HG03575 (cell line): Measurements from ENCODE around the gene TFEB.
A peak's percentile ranks its signal among the peaks of the same experiment; 100 is the strongest.

Experiments used
- ATAC-seq: cut with Tn5 transposase; IDR thresholded peaks from one replicate; pipeline ENCODE4 v1.9.1; 2021; ENCODE audit not compliant: unreplicated experiment, insufficient number of reproducible peaks, low FRiP score; ENCODE audit errors: extremely low read depth

TFEB gene

GRCh38 chr6:41728073-41728936 lies 7.1 kb downstream of the TFEB start:
- ATAC-seq, result no peak

DNA sequence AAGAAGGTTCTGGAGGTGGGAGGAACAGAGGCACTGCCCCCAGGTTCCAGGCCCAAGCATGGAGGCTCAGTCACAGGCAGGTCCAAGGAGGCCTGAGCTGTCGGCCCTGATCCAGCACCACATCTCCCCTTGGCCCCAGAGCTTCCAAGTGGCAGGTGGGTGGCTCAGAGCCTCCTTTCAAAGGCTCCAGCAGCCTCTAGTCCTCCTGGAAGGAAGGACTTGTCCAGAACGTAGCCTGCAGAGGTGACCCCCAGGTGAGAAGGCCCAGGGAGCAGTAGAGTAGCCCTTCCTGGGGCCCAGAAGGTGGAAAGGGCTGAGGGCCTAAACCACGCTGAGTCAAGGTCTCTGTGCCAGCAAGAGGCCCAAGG lies 7.7 kb downstream of the TFEB start:
- no peak for ATAC-seq

- no peak for ATAC-seq
Measured at GRCh38 chr6:41726876-41727275, 8.5 kb downstream of the TFEB start.

DNA sequence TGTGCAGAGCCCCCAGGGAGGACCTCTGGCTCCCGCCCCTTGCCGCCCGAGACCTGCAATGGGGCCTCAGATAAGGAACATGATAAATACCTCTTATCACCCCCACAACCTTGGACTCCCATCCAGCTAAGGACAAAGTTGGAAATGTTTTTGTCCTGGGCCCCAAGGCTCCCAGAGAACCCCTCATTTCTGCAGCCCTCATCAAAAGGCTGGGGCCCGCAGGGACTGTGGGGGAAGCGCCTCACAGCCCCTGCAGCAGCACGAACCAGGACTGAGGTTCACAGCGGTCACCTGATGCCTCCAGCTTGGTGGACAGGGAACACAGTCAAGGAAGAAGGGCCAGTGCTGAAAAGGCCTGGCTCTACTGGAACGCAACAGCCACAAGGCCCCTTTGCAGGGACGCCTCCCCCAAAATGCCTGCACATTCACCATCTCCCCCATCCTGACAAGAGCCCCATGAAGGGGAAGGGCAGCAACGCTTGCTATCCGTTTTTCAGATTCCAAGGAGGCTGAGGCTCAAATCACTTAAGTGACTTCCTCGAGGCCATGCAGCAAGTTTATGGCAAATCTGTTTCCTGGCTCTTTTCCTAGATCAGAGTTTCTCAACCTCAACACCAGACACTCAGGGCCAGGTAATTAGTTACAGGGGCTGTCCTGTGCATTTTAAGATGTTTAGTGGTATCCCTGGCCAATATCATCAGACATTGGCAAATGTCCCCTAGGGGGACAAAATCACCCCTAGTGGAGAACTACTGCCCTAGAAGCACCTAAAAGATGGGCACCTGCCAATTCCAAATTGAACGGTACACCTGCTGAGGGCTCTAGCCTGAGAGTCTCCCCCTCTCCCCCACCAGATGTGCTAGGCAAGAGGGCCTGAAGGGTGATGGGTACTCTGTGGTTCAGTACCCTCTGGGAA lies 10.6 kb downstream of the TFEB start:
- ATAC-seq, result no peak

- no peak for ATAC-seq
Measured at GRCh38 chr6:41724228-41724580, 11.2 kb downstream of the TFEB start.

- peak; percentile 38 for ATAC-seq
Measured at GRCh38 chr6:41723530-41724227, 11.7 kb downstream of the TFEB start.

- ATAC-seq, result no peak
Measured at GRCh38 chr6:41722969-41723529, 12.4 kb downstream of the TFEB start.

- ATAC-seq, result no peak
Measured at GRCh38 chr6:41721414-41721813, 14.0 kb downstream of the TFEB start.

GRCh38 chr6:41720783-41721182 lies 14.6 kb downstream of the TFEB start:
- ATAC-seq, result no peak

GRCh38 chr6:41720262-41720620 lies 15.2 kb downstream of the TFEB start:
- ATAC-seq, result no peak

- ATAC-seq, result no peak
Measured at GRCh38 chr6:41719436-41720261, 15.8 kb downstream of the TFEB start.

GRCh38 chr6:41718828-41719227 lies 16.6 kb downstream of the TFEB start:
- ATAC-seq, result no peak

- no peak for ATAC-seq
Measured at GRCh38 chr6:41717392-41717736, 18.0 kb downstream of the TFEB start.

GRCh38 chr6:41716516-41717391 lies 18.7 kb downstream of the TFEB start:
- ATAC-seq, result no peak

DNA sequence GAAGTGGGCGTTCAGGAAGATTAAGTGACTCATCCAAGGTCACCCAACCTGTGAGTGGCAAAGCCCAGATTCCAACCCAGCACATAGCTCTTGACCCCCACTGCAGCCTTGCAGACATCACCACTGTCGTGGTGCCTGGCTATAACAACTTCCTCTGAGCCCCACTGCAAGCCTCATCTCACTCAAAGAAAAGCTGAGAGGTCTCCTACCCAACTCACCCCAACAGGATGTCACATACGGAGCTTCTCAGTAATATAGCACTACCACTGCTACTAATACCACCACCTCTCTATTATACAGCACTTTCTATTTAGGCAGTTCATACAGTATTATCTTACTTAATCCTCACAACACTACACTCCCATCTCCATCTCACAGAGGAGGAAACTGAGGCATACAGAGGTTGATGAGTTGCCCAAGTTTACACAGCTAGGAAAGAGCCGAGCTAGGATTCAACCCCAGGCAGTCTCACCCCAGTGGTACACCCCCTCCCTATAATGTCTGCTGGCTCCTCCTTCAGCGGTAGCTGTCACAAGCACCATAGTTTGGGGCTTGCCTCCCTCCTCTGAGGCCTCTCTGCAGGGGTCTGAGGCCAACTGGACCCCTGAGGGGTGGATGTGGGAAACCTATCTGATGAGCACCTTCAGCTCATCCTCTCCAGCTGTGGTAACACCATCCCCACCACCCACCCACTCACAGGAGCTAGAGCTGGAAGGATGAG lies 19.5 kb downstream of the TFEB start:
- ATAC-seq, result no peak

DNA sequence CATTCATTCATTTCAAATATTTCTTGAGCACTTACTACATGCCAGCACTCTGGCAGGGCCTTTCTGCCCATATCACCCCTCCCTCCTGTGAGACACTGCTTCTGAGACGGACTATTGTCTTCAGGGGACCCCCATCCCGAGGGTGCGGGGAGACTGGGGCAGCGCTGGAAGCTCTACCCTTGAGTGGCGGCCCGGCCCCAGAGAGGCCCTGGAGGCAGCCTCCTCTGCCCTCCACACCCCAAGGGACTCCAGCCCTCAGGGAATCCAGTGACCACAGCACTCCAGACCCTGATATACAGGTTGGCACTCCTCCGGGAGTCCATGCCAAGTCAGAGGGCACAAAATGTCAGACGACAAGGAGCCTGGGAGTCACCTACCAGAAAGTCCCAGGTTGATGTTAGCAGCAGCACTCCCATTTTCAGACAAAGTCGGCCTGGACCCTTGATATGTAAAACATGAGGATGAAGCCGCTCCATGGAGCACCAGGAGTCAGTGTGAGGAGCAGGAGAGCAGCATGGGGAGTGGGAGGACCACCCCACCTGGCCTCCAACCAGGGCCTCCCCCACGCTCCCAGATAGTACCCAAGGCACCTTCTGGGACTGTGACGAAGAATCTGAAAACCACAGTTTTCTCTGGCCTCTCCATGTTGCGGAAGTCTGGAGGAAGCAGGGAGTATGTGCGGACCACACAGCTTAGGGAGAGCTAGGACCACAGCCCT lies 20.7 kb downstream of the TFEB start:
- ATAC-seq, result no peak
